Endodermal cell (in vitro differentiated cells): ENCODE results near the gene GLYATL2. TPM values are rescaled to one million over a fixed set of nuclear protein-coding genes. Genes with fewer than 3 reads are reported as not detected.

Source experiments
- DNase-seq: peaks from one replicate; pipeline ENCODE4 v3.0.0-alpha.2; 2017
- H3K27ac ChIP-seq: 2 replicates; pipeline ENCODE4 v1.5.1; 2013; ENCODE audit warnings: mild to moderate bottlenecking, low read depth, low read length, moderate library complexity
- H3K27me3 ChIP-seq: 2 replicates; pipeline ENCODE4 v1.6.1; 2013; ENCODE audit warnings: mild to moderate bottlenecking, low read length, moderate library complexity; ENCODE audit not compliant: insufficient read depth, control insufficient read depth, poor library complexity, severe bottlenecking
- H3K36me3 ChIP-seq: 2 replicates; pipeline ENCODE4 v1.7.0; 2013; ENCODE audit warnings: mild to moderate bottlenecking, low read length, moderate library complexity; ENCODE audit not compliant: control insufficient read depth, insufficient read depth
- H3K4me1 ChIP-seq: one replicate; pipeline ENCODE4 v1.7.0; 2013; ENCODE audit warnings: low read length; ENCODE audit not compliant: control insufficient read depth, insufficient read depth
- H3K4me3 ChIP-seq: 2 replicates; pipeline ENCODE4 v1.5.1; 2013; ENCODE audit warnings: mild to moderate bottlenecking, low read length, moderate library complexity
- H3K9ac ChIP-seq: 2 replicates; pipeline ENCODE4 v1.6.1; 2013; ENCODE audit warnings: mild to moderate bottlenecking, low read length, moderate library complexity; ENCODE audit not compliant: poor library complexity, severe bottlenecking; ENCODE audit errors: extremely low read depth
- H3K9me3 ChIP-seq: 2 replicates; pipeline ENCODE4 v1.6.1; 2013; ENCODE audit warnings: mild to moderate bottlenecking, low read length, moderate library complexity; ENCODE audit not compliant: control insufficient read depth
- H3K27ac Mint-ChIP-seq: 2 replicates; pipeline ENCODE4 v1.8.0; 2020; ENCODE audit warnings: mixed read lengths
- H3K27me3 Mint-ChIP-seq: 2 replicates; pipeline ENCODE4 v1.8.0; 2021; ENCODE audit warnings: mild to moderate bottlenecking, mixed read lengths; ENCODE audit not compliant: insufficient read depth
- H3K36me3 Mint-ChIP-seq: 2 replicates; pipeline ENCODE4 v1.8.0; 2020; ENCODE audit warnings: low read depth, mixed read lengths
- H3K4me1 Mint-ChIP-seq: 2 replicates; pipeline ENCODE4 v1.8.0; 2020; ENCODE audit warnings: mixed read lengths
- H3K4me3 Mint-ChIP-seq: 2 replicates; pipeline ENCODE4 v1.8.0; 2020; ENCODE audit warnings: mild to moderate bottlenecking, moderate library complexity, mixed read lengths
- H3K9me3 Mint-ChIP-seq: 2 replicates; pipeline ENCODE4 v1.8.0; 2020; ENCODE audit warnings: mild to moderate bottlenecking, mixed read lengths
- WGBS, 2 experiments: methylation state at CpG; one replicate each; pipeline versions ENCODE4 v1.1.5 to v1.1.7; 2013; ENCODE audit warnings: missing lambda C conversion rate in 2 of 2, mixed read lengths in 1 of 2; ENCODE audit not compliant: insufficient coverage in 1 of 2, insufficient read length in 1 of 2; 5-methylcytosine and 5-hydroxymethylcytosine counted together
- total RNA-seq, 2 donors: library from RNA; stranded (reverse); fragmentation: NEBNext Ultra II Directional in 1 of 2; extraction: Animal tissue kit (Norgen Biotek cat#: 25700) in 1 of 2; gene quantifications; 2 replicates in 1 of 2; 3 replicates in 1 of 2; pipeline ENCODE4 v1.2.1, GENCODE V29; 2021
- TF ChIP-seq, protein P1 (sequence below): fragments of 200-600 bp; sonication (generic); conservative IDR thresholded peaks from 2 replicates; pipeline ENCODE4 v1.5.0; 2021; ENCODE audit warnings: antibody characterized with exemption, mild to moderate bottlenecking

The GLYATL2 gene
- total RNA-seq, 2 donors from 2014 or later: 0.35 to 1.4 TPM

DNA sequence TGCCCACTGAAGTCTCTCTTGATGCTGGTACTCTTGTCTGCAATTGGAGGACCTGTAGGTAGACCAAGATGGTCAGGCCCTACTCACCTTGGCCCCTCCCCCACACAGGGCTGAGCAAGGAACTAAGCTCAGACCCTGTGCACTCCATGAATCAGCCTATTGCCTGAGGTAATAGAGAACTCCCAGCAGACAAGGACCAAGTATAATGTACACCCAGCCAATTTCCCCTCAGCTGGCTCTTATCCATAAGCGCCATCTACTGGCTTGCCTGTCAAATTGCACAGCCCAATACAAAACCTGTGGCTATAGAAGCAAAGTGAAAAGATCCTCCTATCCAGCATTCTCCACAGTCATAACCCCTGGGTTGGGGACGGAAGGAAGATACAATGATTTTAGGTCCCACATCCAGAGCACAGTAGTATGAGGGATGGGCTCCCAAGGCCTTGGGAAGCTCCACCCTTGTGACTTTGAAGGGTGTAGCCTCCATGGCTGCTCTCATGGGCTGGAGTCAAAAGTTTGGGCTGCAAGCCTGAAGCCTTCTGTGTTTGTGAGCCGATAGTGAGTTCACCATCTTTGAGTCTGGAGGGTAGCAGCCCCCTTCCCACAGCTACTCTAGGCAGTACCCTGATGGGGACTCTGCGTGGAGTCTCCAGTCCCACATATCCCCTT is 56.0 kb downstream of the GLYATL2 start:
- TF ChIP-seq, protein P1, sequence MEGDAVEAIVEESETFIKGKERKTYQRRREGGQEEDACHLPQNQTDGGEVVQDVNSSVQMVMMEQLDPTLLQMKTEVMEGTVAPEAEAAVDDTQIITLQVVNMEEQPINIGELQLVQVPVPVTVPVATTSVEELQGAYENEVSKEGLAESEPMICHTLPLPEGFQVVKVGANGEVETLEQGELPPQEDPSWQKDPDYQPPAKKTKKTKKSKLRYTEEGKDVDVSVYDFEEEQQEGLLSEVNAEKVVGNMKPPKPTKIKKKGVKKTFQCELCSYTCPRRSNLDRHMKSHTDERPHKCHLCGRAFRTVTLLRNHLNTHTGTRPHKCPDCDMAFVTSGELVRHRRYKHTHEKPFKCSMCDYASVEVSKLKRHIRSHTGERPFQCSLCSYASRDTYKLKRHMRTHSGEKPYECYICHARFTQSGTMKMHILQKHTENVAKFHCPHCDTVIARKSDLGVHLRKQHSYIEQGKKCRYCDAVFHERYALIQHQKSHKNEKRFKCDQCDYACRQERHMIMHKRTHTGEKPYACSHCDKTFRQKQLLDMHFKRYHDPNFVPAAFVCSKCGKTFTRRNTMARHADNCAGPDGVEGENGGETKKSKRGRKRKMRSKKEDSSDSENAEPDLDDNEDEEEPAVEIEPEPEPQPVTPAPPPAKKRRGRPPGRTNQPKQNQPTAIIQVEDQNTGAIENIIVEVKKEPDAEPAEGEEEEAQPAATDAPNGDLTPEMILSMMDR: peak; percentile 83
- Histone ChIP-seq H3K4me3 (no peak overlapping the region), H3K27ac (no peak overlapping the region), H3K9ac (no peak overlapping the region), H3K36me3 (no peaks in the 10 kb centered on the region), H3K4me1 (no peaks in the 10 kb centered on the region), H3K27me3 (no peaks in the 10 kb centered on the region), H3K9me3 (peaks cover 37% of the 10 kb centered on the region)
- no peak overlapping the region for H3K27ac Mint-ChIP-seq
- no peak overlapping the region for H3K4me3 Mint-ChIP-seq
- no peaks in the 10 kb centered on the region for H3K4me1 Mint-ChIP-seq
- 53 to 58% methylated on average over 3 to 4 of the region's 4 CpGs for WGBS, 2 experiments
- H3K36me3 Mint-ChIP-seq: no peaks in the 10 kb centered on the region
- peak; percentile 70 for DNase-seq
- peaks cover 47% of the 10 kb centered on the region for H3K9me3 Mint-ChIP-seq
- no peaks in the 10 kb centered on the region for H3K27me3 Mint-ChIP-seq

DNA sequence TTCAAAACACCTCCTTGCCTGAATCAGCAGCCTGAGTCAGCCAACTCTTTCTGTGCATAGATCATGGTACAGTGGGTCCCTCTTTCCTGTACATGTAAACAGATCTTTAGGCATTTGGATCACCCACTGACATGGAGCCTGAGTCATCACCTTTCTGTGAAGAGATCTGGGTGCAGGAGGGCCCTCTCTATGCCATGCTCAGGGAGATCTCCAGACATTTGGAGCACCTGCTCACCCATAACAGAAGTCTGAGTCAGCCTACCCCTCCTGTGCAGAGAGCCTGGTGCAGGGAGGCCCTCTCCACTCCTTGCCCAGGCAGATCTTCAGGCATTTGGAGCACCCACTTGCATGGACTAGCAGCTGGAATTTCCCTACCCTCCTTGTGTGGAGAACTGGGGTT is 56.6 kb downstream of the GLYATL2 start:
- no peak overlapping the region for H3K27ac ChIP-seq
- Mint-ChIP-seq H3K27ac (no peak overlapping the region), H3K27me3 (no peaks in the 10 kb centered on the region), H3K36me3 (no peaks in the 10 kb centered on the region), H3K4me1 (no peaks in the 10 kb centered on the region), H3K4me3 (no peak overlapping the region), H3K9me3 (peaks cover 45% of the 10 kb centered on the region)
- TF ChIP-seq, protein P1: no peak
- no peaks in the 10 kb centered on the region for H3K36me3 ChIP-seq
- no peak overlapping the region for H3K9ac ChIP-seq
- no peak overlapping the region for H3K4me3 ChIP-seq
- no peak for DNase-seq
- peaks cover 31% of the 10 kb centered on the region for H3K9me3 ChIP-seq
- H3K27me3 ChIP-seq: no peaks in the 10 kb centered on the region
- no peaks in the 10 kb centered on the region for H3K4me1 ChIP-seq

DNA sequence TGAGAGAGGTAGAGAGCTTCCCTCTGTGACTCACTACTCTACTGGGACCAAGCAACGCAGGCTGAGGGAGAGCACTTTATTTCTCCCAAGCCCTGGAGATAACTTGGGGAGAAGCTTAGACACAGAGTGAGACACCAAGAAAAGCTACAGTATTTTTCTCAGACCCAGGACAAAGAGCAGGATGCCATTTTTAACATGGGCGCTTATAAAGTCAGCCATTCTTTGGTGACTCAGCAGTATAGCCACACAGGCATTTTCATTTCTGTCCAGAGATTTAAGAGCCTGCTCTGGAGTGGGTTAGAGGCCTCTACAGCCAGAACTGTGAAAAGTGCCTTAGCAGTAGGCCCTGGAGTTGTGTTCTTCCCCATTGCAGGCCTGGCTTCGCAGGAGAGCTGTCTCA is 57.8 kb downstream of the GLYATL2 start:
- H3K4me1 Mint-ChIP-seq: no peaks in the 10 kb centered on the region
- Histone ChIP-seq H3K4me1 (no peaks in the 10 kb centered on the region), H3K27me3 (no peaks in the 10 kb centered on the region), H3K4me3 (no peak overlapping the region), H3K9ac (no peak overlapping the region), H3K36me3 (no peaks in the 10 kb centered on the region), H3K9me3 (peaks cover 28% of the 10 kb centered on the region), H3K27ac (no peak overlapping the region)
- H3K36me3 Mint-ChIP-seq: no peaks in the 10 kb centered on the region
- TF ChIP-seq, protein P1: no peak
- DNase-seq: no peak
- no peak overlapping the region for H3K27ac Mint-ChIP-seq
- peaks cover 45% of the 10 kb centered on the region for H3K9me3 Mint-ChIP-seq
- H3K27me3 Mint-ChIP-seq: no peaks in the 10 kb centered on the region
- no peak overlapping the region for H3K4me3 Mint-ChIP-seq
- 72 to 75% methylated on average over 3 of the region's 3 CpGs for WGBS, 2 experiments
